ENCODE results near the gene TBKBP1. TPM values are rescaled to one million over a fixed set of nuclear protein-coding genes. Genes with fewer than 3 reads are reported as not detected.
A peak's percentile ranks its signal among the peaks of the same experiment; 100 is the strongest.

The TBKBP1 gene
- total RNA-seq, 1 donor from 2014 or later = 18.3 TPM

- no peak for DNase-seq (ENCODE audit: low spot score in 2 of 2)
- H3K36me3 ChIP-seq = no peaks in the 10 kb centered on the region
- H3K27me3 ChIP-seq = no peaks in the 10 kb centered on the region
- peaks cover 4 to 10% of the 10 kb centered on the region in 2 donors for H3K4me1 ChIP-seq
- TF ChIP-seq, protein P1, sequence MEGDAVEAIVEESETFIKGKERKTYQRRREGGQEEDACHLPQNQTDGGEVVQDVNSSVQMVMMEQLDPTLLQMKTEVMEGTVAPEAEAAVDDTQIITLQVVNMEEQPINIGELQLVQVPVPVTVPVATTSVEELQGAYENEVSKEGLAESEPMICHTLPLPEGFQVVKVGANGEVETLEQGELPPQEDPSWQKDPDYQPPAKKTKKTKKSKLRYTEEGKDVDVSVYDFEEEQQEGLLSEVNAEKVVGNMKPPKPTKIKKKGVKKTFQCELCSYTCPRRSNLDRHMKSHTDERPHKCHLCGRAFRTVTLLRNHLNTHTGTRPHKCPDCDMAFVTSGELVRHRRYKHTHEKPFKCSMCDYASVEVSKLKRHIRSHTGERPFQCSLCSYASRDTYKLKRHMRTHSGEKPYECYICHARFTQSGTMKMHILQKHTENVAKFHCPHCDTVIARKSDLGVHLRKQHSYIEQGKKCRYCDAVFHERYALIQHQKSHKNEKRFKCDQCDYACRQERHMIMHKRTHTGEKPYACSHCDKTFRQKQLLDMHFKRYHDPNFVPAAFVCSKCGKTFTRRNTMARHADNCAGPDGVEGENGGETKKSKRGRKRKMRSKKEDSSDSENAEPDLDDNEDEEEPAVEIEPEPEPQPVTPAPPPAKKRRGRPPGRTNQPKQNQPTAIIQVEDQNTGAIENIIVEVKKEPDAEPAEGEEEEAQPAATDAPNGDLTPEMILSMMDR (IDR thresholded peaks at IDR 0.05) = no peak
- H3K9me3 ChIP-seq = no peaks in the 10 kb centered on the region
- H3K4me3 ChIP-seq = no peak overlapping the region
- intact Hi-C loops (cut with DNase I) = loop anchor here (10.0 kb wide), 2 partner anchors 202 to 1202 kb away; partner anchors contain the start of genes ATP5MC1 and SP2
- H3K27ac ChIP-seq = no peak overlapping the region
Measured at GRCh38 chr17:47692137-47692894, 1.6 kb upstream of the TBKBP1 start.

DNA sequence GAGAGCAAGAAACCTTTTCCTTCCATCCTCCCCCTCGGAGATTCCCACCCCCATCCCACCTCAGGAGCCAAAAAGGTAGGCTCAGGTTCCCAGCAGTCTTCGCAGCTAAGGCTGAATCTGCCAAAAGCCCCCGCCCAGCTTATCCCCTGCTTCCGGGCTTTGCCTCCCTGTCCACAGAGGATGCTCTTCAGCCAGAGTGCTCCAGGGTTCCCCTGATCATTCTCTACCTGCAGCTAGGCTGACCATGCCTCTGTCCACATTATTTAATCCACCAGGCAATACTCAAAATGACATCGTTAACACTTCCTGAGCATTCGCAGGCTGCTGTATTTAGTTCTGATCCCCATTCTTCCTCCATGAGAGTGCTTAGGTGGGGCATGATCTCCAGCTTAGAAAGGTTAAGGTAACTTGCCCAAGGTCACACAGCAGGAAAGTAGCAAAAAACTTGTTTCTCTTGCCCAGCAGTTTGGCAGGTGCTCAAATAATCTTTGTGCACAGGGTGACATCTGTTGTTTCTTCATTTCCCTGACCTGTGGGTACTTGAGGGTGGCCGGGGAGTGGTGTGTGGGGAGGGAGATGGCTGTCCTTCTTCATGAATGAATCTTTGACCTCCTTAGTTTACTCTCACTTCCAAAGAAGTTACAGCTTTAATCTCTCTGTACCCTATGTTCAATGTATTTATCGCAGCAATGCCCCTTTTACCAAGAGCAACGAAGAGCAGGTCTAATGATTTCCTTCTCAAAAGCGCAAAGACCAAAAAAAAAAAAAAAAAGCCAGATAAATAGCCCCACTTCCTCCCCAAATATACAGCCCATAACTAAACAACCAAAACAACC, 848 bp upstream of the TBKBP1 start:
- peak overlapping the region; percentile 86 to 99 for H3K4me3 ChIP-seq
- TF ChIP-seq, protein P1 (IDR thresholded peaks at IDR 0.05) = no peak
- H3K4me1 ChIP-seq = peaks cover 4 to 10% of the 10 kb centered on the region in 2 donors
- H3K36me3 ChIP-seq = no peaks in the 10 kb centered on the region
- DNase-seq (ENCODE audit: low spot score in 2 of 2) = no peak
- intact Hi-C loops (cut with DNase I) = loop anchor here (10.0 kb wide), 2 partner anchors 202 to 1202 kb away; partner anchors contain the start of genes ATP5MC1 and SP2
- no peaks in the 10 kb centered on the region for H3K27me3 ChIP-seq
- H3K9me3 ChIP-seq = no peaks in the 10 kb centered on the region
- peak overlapping the region; percentile 89 to 91 for H3K27ac ChIP-seq

- peaks cover 0 to 8% of the 10 kb centered on the region in 2 donors for H3K36me3 ChIP-seq
- peak overlapping the region; percentile 86 to 99 for H3K4me3 ChIP-seq
- no peaks in the 10 kb centered on the region for H3K9me3 ChIP-seq
- DNase-seq (ENCODE audit: low spot score in 2 of 2) = peak in 1 of 2 donors; percentile 81
- no peaks in the 10 kb centered on the region for H3K27me3 ChIP-seq
- intact Hi-C loops (cut with DNase I) = loop anchor here (10.0 kb wide), 2 partner anchors 200 to 1200 kb away; partner anchors contain the start of genes ATP5MC1 and SP2
- TF ChIP-seq, protein P1 (IDR thresholded peaks at IDR 0.05) = no peak
- peak overlapping the region; percentile 89 to 91 for H3K27ac ChIP-seq
- H3K4me1 ChIP-seq = peaks cover 4 to 10% of the 10 kb centered on the region in 2 donors
Measured at GRCh38 chr17:47694581-47695428, 844 bp downstream of the TBKBP1 start.

DNA sequence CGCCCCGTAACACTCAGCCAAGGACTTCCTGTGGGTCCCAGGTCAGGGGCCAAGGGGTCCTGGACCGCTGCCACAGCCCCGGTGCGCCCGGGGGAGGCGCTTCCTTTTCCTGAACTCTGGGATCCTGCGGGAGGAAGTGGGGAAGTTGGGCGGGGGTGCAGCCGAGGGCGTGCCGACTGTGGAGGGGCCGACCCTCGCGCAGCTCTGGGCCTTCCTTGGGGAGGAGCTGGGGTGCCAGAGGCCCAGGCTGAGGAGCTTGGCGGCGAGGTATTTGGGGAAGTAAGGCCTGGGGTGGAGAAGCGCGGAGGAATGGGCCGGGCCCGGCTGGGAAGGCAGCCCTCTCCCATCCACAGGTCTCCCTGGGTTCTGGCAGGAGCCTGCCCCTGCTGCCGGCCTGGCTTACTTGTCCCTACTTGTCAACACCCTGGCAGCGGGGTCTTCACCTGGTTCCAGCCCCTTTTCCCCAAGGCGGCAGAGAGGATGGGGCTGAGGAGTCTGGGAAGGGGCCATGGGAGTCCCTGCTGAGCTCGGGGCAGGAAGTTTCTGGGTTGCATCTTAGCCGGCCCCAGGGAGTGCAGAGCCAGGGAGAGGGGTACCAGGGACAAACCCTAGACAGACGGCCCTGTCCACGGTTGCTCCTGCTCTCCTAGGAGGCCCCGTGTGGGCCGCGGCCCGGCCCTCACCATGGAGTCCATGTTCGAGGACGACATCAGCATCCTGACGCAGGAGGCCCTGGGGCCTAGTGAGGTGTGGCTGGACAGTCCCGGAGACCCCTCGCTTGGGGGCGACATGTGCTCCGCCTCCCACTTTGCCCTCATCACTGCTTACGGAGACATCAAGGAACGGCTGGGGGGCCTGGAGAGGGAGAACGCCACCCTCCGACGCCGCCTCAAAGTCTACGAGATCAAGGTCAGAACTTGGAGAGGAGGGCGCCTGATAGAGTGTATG, 1.7 kb downstream of the TBKBP1 start:
- no peaks in the 10 kb centered on the region for H3K27me3 ChIP-seq
- intact Hi-C loops (cut with DNase I) = loop anchor here (10.0 kb wide), 2 partner anchors 199 to 1199 kb away; partner anchors contain the start of genes ATP5MC1 and SP2
- no peak for DNase-seq (ENCODE audit: low spot score in 2 of 2)
- peaks cover 4 to 10% of the 10 kb centered on the region in 2 donors for H3K4me1 ChIP-seq
- peak overlapping the region; percentile 86 to 99 for H3K4me3 ChIP-seq
- no peaks in the 10 kb centered on the region for H3K9me3 ChIP-seq
- TF ChIP-seq, protein P1 (IDR thresholded peaks at IDR 0.05) = no peak
- peaks cover 5 to 12% of the 10 kb centered on the region in 2 donors for H3K36me3 ChIP-seq
- H3K27ac ChIP-seq = peak overlapping the region; percentile 89 to 91

Measured in ascending aorta (tissue), 2 donors.